HEK293 (cell line): ENCODE measurements around the gene G3BP2.
A peak's percentile ranks its signal among the peaks of the same experiment; 100 is the strongest.

ENCODE experiments used
- GLI2 ChIP-seq: fragments of 450-650 bp; formaldehyde crosslinking; IDR thresholded peaks from 2 replicates; pipeline ENCODE4; 2017; ENCODE audit warnings: missing biosample characterization, missing genetic modification characterization, low read depth, borderline replicate concordance
- HOXD13 ChIP-seq: sonication (generic); formaldehyde crosslinking; IDR thresholded peaks from 2 replicates; pipeline ENCODE4 v1.8.0; 2022; ENCODE audit warnings: missing genetic modification reagents, borderline replicate concordance
- KLF10 ChIP-seq: fragments of 450-650 bp; IDR thresholded peaks from 2 replicates; pipeline ENCODE4 v1.5.1; 2018; ENCODE audit warnings: missing biosample characterization, mild to moderate bottlenecking, missing genetic modification characterization
- KLF9 ChIP-seq: fragments of 450-650 bp; formaldehyde crosslinking; IDR thresholded peaks from 2 replicates; pipeline ENCODE4 v1.5.1; 2016; ENCODE audit warnings: missing biosample characterization, missing genetic modification characterization, low read depth
- PRDM6 ChIP-seq: fragments of 450-650 bp; formaldehyde crosslinking; IDR thresholded peaks from 2 replicates; pipeline ENCODE4 v1.5.1; 2017; ENCODE audit warnings: missing biosample characterization, missing genetic modification characterization
- TSHZ1 ChIP-seq: fragments of 450-650 bp; formaldehyde crosslinking; IDR thresholded peaks from 2 replicates; pipeline ENCODE4 v1.5.1; 2016; ENCODE audit warnings: missing biosample characterization, missing genetic modification characterization, borderline replicate concordance
- ZBTB17 ChIP-seq: fragments of 450-650 bp; formaldehyde crosslinking; IDR thresholded peaks from 2 replicates; pipeline ENCODE4 v1.5.1; 2016; ENCODE audit warnings: missing biosample characterization, missing genetic modification characterization
- ZBTB20 ChIP-seq: fragments of 450-650 bp; formaldehyde crosslinking; IDR thresholded peaks from 2 replicates; pipeline ENCODE4 v1.5.1; 2016; ENCODE audit warnings: missing biosample characterization, missing genetic modification characterization
- ZBTB26 ChIP-seq: fragments of 450-650 bp; formaldehyde crosslinking; optimal IDR thresholded peaks from 2 replicates; pipeline ENCODE3; 2016; ENCODE audit warnings: missing biosample characterization, mild to moderate bottlenecking, missing genetic modification characterization
- ZBTB49 ChIP-seq: fragments of 450-650 bp; formaldehyde crosslinking; IDR thresholded peaks from 2 replicates; pipeline ENCODE4 v1.5.1; 2016; ENCODE audit warnings: missing biosample characterization, missing genetic modification characterization, low read depth
- ZNF214 ChIP-seq: fragments of 450-650 bp; formaldehyde crosslinking; IDR thresholded peaks from 2 replicates; pipeline ENCODE4 v1.5.1; 2017; ENCODE audit warnings: missing biosample characterization, mild to moderate bottlenecking, missing genetic modification characterization, borderline replicate concordance
- ZNF24 ChIP-seq: fragments of 450-650 bp; formaldehyde crosslinking; IDR thresholded peaks from 2 replicates; pipeline ENCODE4 v1.5.1; 2016; ENCODE audit warnings: missing biosample characterization, missing genetic modification characterization
- ZNF248 ChIP-seq: fragments of 450-650 bp; formaldehyde crosslinking; IDR thresholded peaks from 2 replicates; pipeline ENCODE4 v1.5.1; 2017; ENCODE audit warnings: missing biosample characterization, missing genetic modification characterization
- ZNF274 ChIP-seq, 2 experiments: fragments of 200-500 bp in 1 of 2; fragments of 450-650 bp in 1 of 2; sonication (Bioruptor generic) in 1 of 2; formaldehyde crosslinking in 1 of 2; IDR thresholded peaks; 2 replicates each; pipeline versions ENCODE4 v1.5.1 to v1.6.1; 2014 to 2016; ENCODE audit warnings: borderline replicate concordance in 1 of 2, inconsistent platforms in 1 of 2, low read length in 1 of 2, missing biosample characterization in 1 of 2, missing genetic modification characterization in 1 of 2
- ZNF280D ChIP-seq: fragments of 450-650 bp; formaldehyde crosslinking; IDR thresholded peaks from 2 replicates; pipeline ENCODE4 v1.5.1; 2016; ENCODE audit warnings: missing biosample characterization, missing genetic modification characterization
- ZNF426 ChIP-seq: fragments of 450-650 bp; formaldehyde crosslinking; IDR thresholded peaks from 2 replicates; pipeline ENCODE4 v1.5.1; 2017; ENCODE audit warnings: missing biosample characterization, missing genetic modification characterization, mild to moderate bottlenecking, inconsistent platforms, moderate library complexity
- ZNF514 ChIP-seq: fragments of 450-650 bp; formaldehyde crosslinking; IDR thresholded peaks from 2 replicates; pipeline ENCODE4 v1.5.1; 2016; ENCODE audit warnings: missing biosample characterization, missing genetic modification characterization
- ZNF571 ChIP-seq: fragments of 450-650 bp; formaldehyde crosslinking; IDR thresholded peaks from 2 replicates; pipeline ENCODE4 v1.5.0; 2017; ENCODE audit warnings: missing biosample characterization, missing genetic modification characterization
- ZNF639 ChIP-seq: fragments of 450-650 bp; formaldehyde crosslinking; IDR thresholded peaks from 2 replicates; pipeline ENCODE4 v1.5.1; 2016; ENCODE audit warnings: missing biosample characterization, missing genetic modification characterization
- ZNF664 ChIP-seq: fragments of 450-650 bp; formaldehyde crosslinking; IDR thresholded peaks from 2 replicates; pipeline ENCODE4 v1.5.1; 2016; ENCODE audit warnings: missing biosample characterization, missing genetic modification characterization
- ZNF704 ChIP-seq: fragments of 450-650 bp; formaldehyde crosslinking; IDR thresholded peaks from 2 replicates; pipeline ENCODE4 v1.5.1; 2016; ENCODE audit warnings: missing biosample characterization, missing genetic modification characterization
- ZNF837 ChIP-seq: fragments of 450-650 bp; formaldehyde crosslinking; IDR thresholded peaks from 2 replicates; pipeline ENCODE4 v1.5.1; 2016; ENCODE audit warnings: missing biosample characterization, missing genetic modification characterization

The G3BP2 gene

GRCh38 chr4:75630174-75630936 lies 42.9 kb downstream of the G3BP2 start, which contains the start of gene CDKL2 (continued):
- TF ChIP-seq ZBTB49 (tag by site-specific recombination) (no peak), ZNF664 (tag by site-specific recombination) (no peak), ZBTB26 (peak; percentile 44), ZNF274 (IDR thresholded peaks at IDR 0.05; ENCODE audit: low read length) (no peak), ZNF274 (tag by site-specific recombination; IDR thresholded peaks at IDR 0.05; ENCODE audit: borderline replicate concordance) (no peak), HOXD13 (CRISPR knock-in tag) (no peak), ZNF248 (no peak), ZBTB20 (tag by site-specific recombination) (peak; percentile 80), ZNF837 (no peak), ZNF571 (tag by site-specific recombination) (no peak), ZNF280D (tag by site-specific recombination) (no peak), KLF10 (tag by site-specific recombination) (peak; percentile 88), ZNF639 (tag by site-specific recombination) (no peak), PRDM6 (tag by site-specific recombination) (no peak), GLI2 (tag by site-specific recombination) (no peak), ZNF704 (tag by site-specific recombination) (no peak), KLF9 (tag by site-specific recombination) (peak; percentile 86), ZBTB17 (tag by site-specific recombination) (peak; percentile 66), ZNF426 (tag by site-specific recombination) (no peak), ZNF514 (tag by site-specific recombination) (no peak), ZNF24 (tag by site-specific recombination) (no peak), TSHZ1 (tag by site-specific recombination) (no peak), ZNF214 (no peak)
